GM12891 (cell line): ENCODE data around the gene REXO4.

Experiments
- POLR2A ChIP-seq: IDR thresholded peaks from 2 replicates; pipeline ENCODE4 v1.6.1; 2011; ENCODE audit warnings: low read depth, low read length, control low read depth
- POLR2AphosphoS5 ChIP-seq: IDR thresholded peaks from 2 replicates; pipeline ENCODE4 v1.6.1; 2011; ENCODE audit warnings: low read depth, low read length, control low read depth

GRCh38 chr9:133359399-133360175 lies 58.2 kb downstream of the REXO4 start:
- no peak for TF ChIP-seq POLR2A
- TF ChIP-seq POLR2AphosphoS5 = 0 out of 2 replicates have a peak, but pooled peaks have one; percentile 10
